Lower leg skin (tissue), 4 donors: ENCODE results near the gene CADM1. TPM values are rescaled to one million over a fixed set of nuclear protein-coding genes. Genes with fewer than 3 reads are reported as not detected.

Experiments used
- DNase-seq, 2 donors: peaks; one replicate each; pipeline ENCODE4 v3.0.0-alpha.2; 2019; ENCODE audit warnings: low spot score in 2 of 2
- H3K4me3 ChIP-seq: fragments of 200-600 bp; sonication (generic); 2 replicates; pipeline ENCODE4 v1.5.1; 2017; ENCODE audit warnings: mild to moderate bottlenecking, low read depth; ENCODE audit not compliant: poor library complexity, severe bottlenecking
- CTCF ChIP-seq, 3 donors: fragments of 450-650 bp; IDR thresholded peaks; one replicate each; pipeline ENCODE4 v1.5.1; 2016; ENCODE audit warnings: antibody characterized with exemption in 3 of 3, mild to moderate bottlenecking in 3 of 3, moderate library complexity in 2 of 3
- POLR2A ChIP-seq, 2 donors: fragments of 450-650 bp; IDR thresholded peaks; one replicate each; pipeline ENCODE4 v1.6.1; 2016 to 2017; ENCODE audit warnings: antibody characterized with exemption in 2 of 2, mild to moderate bottlenecking in 1 of 2, moderate library complexity in 1 of 2
- WGBS, 2 donors: methylation state at CpG; one replicate each; pipeline ENCODE4 v1.1.5; 2018; 5-methylcytosine and 5-hydroxymethylcytosine counted together
- intact Hi-C: fragments of 100-400 bp; cut with DNase I; formaldehyde crosslinking; loops from one replicate; pipeline ENCODE4 v1.15.0; 2023; ENCODE audit warnings: low total_unique reads
- total RNA-seq, 4 donors: library from RNA; depleted of rRNA; stranded (reverse); fragments of >200 nt; gene quantifications; one replicate each; pipeline ENCODE4 v1.1.0, GENCODE V29; 2016

CADM1 gene
- total RNA-seq, 4 donors from 2014 or later, result 9.4 to 21.4 (median 11.8) TPM

GRCh38 chr11:115528225-115528624 lies 24.0 kb upstream of the CADM1 start:
- 32 to 42% methylated on average over 6 of the region's 6 CpGs for WGBS, 2 donors
- H3K4me3 ChIP-seq, result no peak overlapping the region
- TF ChIP-seq POLR2A (IDR thresholded peaks at IDR 0.05) (no peak), CTCF (IDR thresholded peaks at IDR 0.05) (no peak)

GRCh38 chr11:115527534-115528125 lies 23.4 kb upstream of the CADM1 start:
- DNase-seq, result no peak
- no peak overlapping the region for H3K4me3 ChIP-seq
- no peak for TF ChIP-seq CTCF (IDR thresholded peaks at IDR 0.05)
- TF ChIP-seq POLR2A (IDR thresholded peaks at IDR 0.05), result no peak
- 91 to 94% methylated on average over 2 of the region's 2 CpGs for WGBS, 2 donors
- intact Hi-C loops, result no loop called here

More at GRCh38 chr11:115528225-115528624, 24.0 kb upstream of the CADM1 start:
- DNase-seq, result no peak
- intact Hi-C loops, result no loop called here

GRCh38 chr11:115525531-115526006 lies 21.4 kb upstream of the CADM1 start:
- intact Hi-C loops, result no loop called here
- TF ChIP-seq POLR2A (IDR thresholded peaks at IDR 0.05) (no peak), CTCF (IDR thresholded peaks at IDR 0.05) (no peak)
- DNase-seq, result no peak
- 82% methylated on average over 9 of the region's 9 CpGs for WGBS, 2 donors
- H3K4me3 ChIP-seq, result no peak overlapping the region

- WGBS, 2 donors, result 52 to 90% methylated on average over 1 of the region's 1 CpG
- intact Hi-C loops, result no loop called here
- DNase-seq, result no peak
- no peak overlapping the region for H3K4me3 ChIP-seq
- TF ChIP-seq POLR2A (IDR thresholded peaks at IDR 0.05), result no peak
Measured at GRCh38 chr11:115524572-115524971, 20.4 kb upstream of the CADM1 start.

GRCh38 chr11:115523727-115524399 lies 19.6 kb upstream of the CADM1 start:
- H3K4me3 ChIP-seq, result no peak overlapping the region
- 74 to 84% methylated on average over 2 of the region's 2 CpGs for WGBS, 2 donors
- DNase-seq, result no peak
- TF ChIP-seq POLR2A (IDR thresholded peaks at IDR 0.05), result no peak
- TF ChIP-seq CTCF (IDR thresholded peaks at IDR 0.05), result no peak
- intact Hi-C loops, result no loop called here

- TF ChIP-seq CTCF (IDR thresholded peaks at IDR 0.05), result no peak
- TF ChIP-seq POLR2A (IDR thresholded peaks at IDR 0.05), result no peak
- intact Hi-C loops, result no loop called here
- no peak for DNase-seq
- 87 to 90% methylated on average over 3 of the region's 3 CpGs for WGBS, 2 donors
- no peak overlapping the region for H3K4me3 ChIP-seq
Measured at GRCh38 chr11:115522302-115522701, 18.1 kb upstream of the CADM1 start.
